Testis (tissue), 3 donors: ENCODE results near the gene SLC35G2. TPM values are rescaled to one million over a fixed set of nuclear protein-coding genes. Genes with fewer than 3 reads are reported as not detected.
"Not testable (repeated sequence)": the region's sequence is repeated elsewhere in the genome, so short reads cannot be mapped to it uniquely, and the experiment has no call there.

ENCODE experiments used
- DNase-seq: peaks from one replicate; pipeline ENCODE4 v3.0.0-alpha.2; 2019
- H3K27ac ChIP-seq, 2 donors: fragments of 200-600 bp; sonication (generic); one replicate each; pipeline ENCODE4 v1.5.1; 2019
- H3K27me3 ChIP-seq: fragments of 200-600 bp; sonication (generic); one replicate; pipeline ENCODE4 v1.5.1; 2019
- H3K36me3 ChIP-seq: fragments of 200-600 bp; sonication (generic); one replicate; pipeline ENCODE4 v1.5.1; 2017; ENCODE audit warnings: low read depth; ENCODE audit errors: missing control alignments
- H3K4me1 ChIP-seq: fragments of 200-600 bp; sonication (generic); one replicate; pipeline ENCODE4 v1.5.1; 2019
- H3K4me3 ChIP-seq, 2 donors: fragments of 200-600 bp; sonication (generic); one replicate each; pipeline ENCODE4 v1.5.1; 2017 to 2019
- H3K9me3 ChIP-seq: fragments of 200-600 bp; sonication (generic); one replicate; pipeline ENCODE4 v1.5.1; 2017
- POLR2A ChIP-seq: fragments of 450-650 bp; IDR thresholded peaks from one replicate; pipeline ENCODE4 v1.6.1; 2017; ENCODE audit warnings: antibody characterized with exemption, mild to moderate bottlenecking, moderate library complexity
- WGBS, 2 donors: methylation state at CpG; one replicate each; pipeline ENCODE4 v1.1.5; 2018; 5-methylcytosine and 5-hydroxymethylcytosine counted together
- intact Hi-C: fragments of 100-400 bp; cut with DNase I; formaldehyde crosslinking; loops from one replicate; pipeline ENCODE4 v1.15.1; 2023; ENCODE audit warnings: low total_unique reads
- polyA plus RNA-seq: library from polyadenylated mRNA; stranded (reverse); fragments of 350-450 nt; fragmentation: Illumina TruSeq; extraction: RNeasy Lipid Tissue Mini Kit (QIAGEN cat#74804); gene quantifications from one replicate; pipeline ENCODE4 v1.2.3, GENCODE V29; 2014; ENCODE audit warnings: low read depth, low replicate concordance; ENCODE audit not compliant: insufficient read depth
- total RNA-seq, 2 donors: library from RNA; depleted of rRNA; stranded (reverse); fragments of >200 nt; gene quantifications; one replicate each; pipeline ENCODE4 v1.2.3, GENCODE V29; 2016
- TF ChIP-seq, protein P1 (sequence below), 3 experiments: fragments of 450-650 bp in 2 of 3; fragments of 200-600 bp in 1 of 3; sonication (generic) in 1 of 3; IDR thresholded peaks; one replicate each; pipeline ENCODE4 v1.5.1; 2016 to 2019; ENCODE audit warnings: antibody characterized with exemption in 3 of 3, mild to moderate bottlenecking in 2 of 3, moderate library complexity in 1 of 3

Gene SLC35G2
- total and polyA plus RNA-seq, 3 donors from 2014 or later: 21.1 to 22.4 (median 22.1) TPM

- Histone ChIP-seq H3K4me1 (peaks cover 2% of the 10 kb centered on the region), H3K27ac (no peak overlapping the region), H3K4me3 (no peak overlapping the region), H3K9me3 (no peaks in the 10 kb centered on the region), H3K27me3 (no peaks in the 10 kb centered on the region), H3K36me3 (no peaks in the 10 kb centered on the region)
- 63 to 69% methylated on average over 5 of the region's 5 CpGs for WGBS, 2 donors
- DNase-seq: no peak
- TF ChIP-seq, protein P1, sequence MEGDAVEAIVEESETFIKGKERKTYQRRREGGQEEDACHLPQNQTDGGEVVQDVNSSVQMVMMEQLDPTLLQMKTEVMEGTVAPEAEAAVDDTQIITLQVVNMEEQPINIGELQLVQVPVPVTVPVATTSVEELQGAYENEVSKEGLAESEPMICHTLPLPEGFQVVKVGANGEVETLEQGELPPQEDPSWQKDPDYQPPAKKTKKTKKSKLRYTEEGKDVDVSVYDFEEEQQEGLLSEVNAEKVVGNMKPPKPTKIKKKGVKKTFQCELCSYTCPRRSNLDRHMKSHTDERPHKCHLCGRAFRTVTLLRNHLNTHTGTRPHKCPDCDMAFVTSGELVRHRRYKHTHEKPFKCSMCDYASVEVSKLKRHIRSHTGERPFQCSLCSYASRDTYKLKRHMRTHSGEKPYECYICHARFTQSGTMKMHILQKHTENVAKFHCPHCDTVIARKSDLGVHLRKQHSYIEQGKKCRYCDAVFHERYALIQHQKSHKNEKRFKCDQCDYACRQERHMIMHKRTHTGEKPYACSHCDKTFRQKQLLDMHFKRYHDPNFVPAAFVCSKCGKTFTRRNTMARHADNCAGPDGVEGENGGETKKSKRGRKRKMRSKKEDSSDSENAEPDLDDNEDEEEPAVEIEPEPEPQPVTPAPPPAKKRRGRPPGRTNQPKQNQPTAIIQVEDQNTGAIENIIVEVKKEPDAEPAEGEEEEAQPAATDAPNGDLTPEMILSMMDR (IDR thresholded peaks at IDR 0.05): no peak
- no peak for TF ChIP-seq POLR2A
- intact Hi-C loops: no loop called here
Observed at GRCh38 chr3:136893848-136894443, 75.0 kb downstream of the SLC35G2 start.

DNA sequence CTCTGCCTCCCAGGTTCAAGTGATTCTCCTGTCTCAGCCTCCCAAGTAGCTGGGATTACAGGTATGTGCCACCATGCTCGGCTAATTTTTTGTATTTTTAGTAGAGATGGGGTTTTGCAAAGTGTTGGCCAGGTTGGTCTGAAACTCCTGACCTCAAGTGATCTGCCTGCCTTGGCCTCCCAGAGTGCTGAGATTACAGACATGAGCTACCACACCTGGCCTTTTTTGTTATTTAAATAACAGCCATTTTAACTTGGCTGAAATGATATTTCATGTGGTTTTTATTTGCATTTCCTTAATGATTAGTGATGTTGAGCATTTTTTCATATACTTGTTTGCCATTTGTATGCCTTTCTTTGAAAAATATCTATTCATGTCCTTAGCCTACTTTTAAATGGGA lies 78.2 kb downstream of the SLC35G2 start:
- H3K27me3 ChIP-seq, H3K4me3 ChIP-seq, H3K27ac ChIP-seq, H3K36me3 ChIP-seq, H3K9me3 ChIP-seq, intact Hi-C loops, DNase-seq, H3K4me1 ChIP-seq: not testable (repeated sequence)
- WGBS, 2 donors: 83 to 100% methylated on average over 1 of the region's 1 CpG

DNA sequence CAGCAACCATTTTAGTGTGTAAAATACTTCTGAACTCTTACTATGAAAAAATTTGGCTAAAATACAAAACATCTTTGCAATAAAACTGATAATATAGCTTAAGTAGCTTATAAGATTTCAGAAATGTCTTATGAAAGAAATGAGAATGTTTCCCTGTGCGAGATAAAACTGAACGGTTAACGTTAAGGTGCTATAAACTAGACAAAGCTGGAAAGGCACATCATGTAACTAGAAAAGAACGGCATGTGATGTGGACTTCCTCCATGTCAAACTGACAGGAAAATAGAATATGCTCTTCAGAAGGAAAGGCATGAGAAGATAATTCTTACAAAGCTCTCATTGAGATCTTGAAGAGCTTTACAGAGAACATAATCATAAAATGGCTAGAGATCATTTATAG lies 79.6 kb downstream of the SLC35G2 start:
- 28 to 50% methylated on average over 4 of the region's 4 CpGs for WGBS, 2 donors
- TF ChIP-seq, protein P1 (IDR thresholded peaks at IDR 0.05): no peak
- no peak for TF ChIP-seq POLR2A
- H3K4me1 ChIP-seq: peaks cover 5% of the 10 kb centered on the region
- H3K9me3 ChIP-seq: no peaks in the 10 kb centered on the region
- no peak for DNase-seq
- H3K27me3 ChIP-seq: no peaks in the 10 kb centered on the region
- no peaks in the 10 kb centered on the region for H3K36me3 ChIP-seq
- intact Hi-C loops: no loop called here
- H3K4me3 ChIP-seq: no peak overlapping the region
- H3K27ac ChIP-seq: peak overlapping the region in 1 of 2 donors; percentile 47

- Histone ChIP-seq H3K27me3 (no peaks in the 10 kb centered on the region), H3K4me1 (peaks cover 5% of the 10 kb centered on the region), H3K36me3 (no peaks in the 10 kb centered on the region), H3K9me3 (no peaks in the 10 kb centered on the region), H3K27ac (peak overlapping the region in 1 of 2 donors; percentile 47), H3K4me3 (no peak overlapping the region)
- WGBS, 2 donors: 80 to 84% methylated on average over 2 of the region's 2 CpGs
- intact Hi-C loops: no loop called here
- DNase-seq: no peak
- no peak for TF ChIP-seq POLR2A
- TF ChIP-seq, protein P1 (IDR thresholded peaks at IDR 0.05): no peak
Observed at GRCh38 chr3:136898954-136899353, 80.0 kb downstream of the SLC35G2 start.

DNA sequence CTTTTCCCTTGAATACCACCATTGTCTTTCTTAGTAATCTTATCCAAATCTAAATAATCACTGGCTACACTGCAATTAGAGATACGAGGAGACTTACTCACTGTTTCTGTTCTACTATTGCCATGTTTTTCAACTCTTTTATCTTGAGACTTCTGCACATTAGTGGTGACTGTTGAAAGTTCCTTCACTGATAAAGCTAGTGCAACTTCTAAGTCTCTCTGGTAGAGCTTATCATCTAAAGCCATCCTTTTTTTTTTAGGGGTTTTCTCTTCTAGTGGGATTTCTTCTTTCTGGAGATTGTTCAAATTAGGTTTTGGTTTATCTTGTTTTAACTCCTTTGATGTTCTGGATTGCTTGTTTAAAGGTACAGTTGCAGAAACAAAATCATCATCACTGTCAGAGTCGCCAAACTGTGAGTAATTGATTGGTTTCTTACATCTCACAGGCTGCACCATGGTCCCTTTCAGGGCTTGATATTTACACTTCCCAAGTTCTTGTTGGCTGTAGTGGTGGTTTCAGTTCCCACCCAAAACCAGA lies 80.8 kb downstream of the SLC35G2 start:
- no peak for DNase-seq
- peaks cover 5% of the 10 kb centered on the region for H3K4me1 ChIP-seq
- H3K36me3 ChIP-seq: no peaks in the 10 kb centered on the region
- H3K27me3 ChIP-seq: no peaks in the 10 kb centered on the region
- TF ChIP-seq, protein P1 (IDR thresholded peaks at IDR 0.05): no peak
- TF ChIP-seq POLR2A: no peak
- no peaks in the 10 kb centered on the region for H3K9me3 ChIP-seq
- 82 to 89% methylated on average over 2 of the region's 2 CpGs for WGBS, 2 donors
- H3K4me3 ChIP-seq: no peak overlapping the region
- intact Hi-C loops: no loop called here
- H3K27ac ChIP-seq: no peak overlapping the region

DNA sequence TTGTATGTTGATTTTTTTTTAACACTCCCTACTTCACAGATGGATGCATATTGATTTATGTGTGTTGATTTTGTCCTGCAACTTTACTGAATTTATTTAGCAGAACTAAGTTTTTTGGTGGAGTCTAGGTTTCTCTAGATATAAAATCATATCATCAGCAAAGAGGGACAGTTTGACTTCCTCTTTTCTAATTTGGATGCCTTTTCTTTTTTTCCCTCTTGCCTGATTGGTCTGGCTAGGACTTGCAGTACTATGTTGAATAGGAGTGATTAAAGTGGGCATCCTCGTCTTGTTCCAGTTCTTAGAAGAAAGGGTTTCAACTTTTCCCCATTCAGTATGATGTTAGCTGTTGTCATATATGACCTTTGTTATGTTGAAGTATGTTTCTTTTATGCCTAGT lies 81.8 kb downstream of the SLC35G2 start:
- H3K36me3 ChIP-seq, DNase-seq, H3K27me3 ChIP-seq, intact Hi-C loops, H3K27ac ChIP-seq, H3K9me3 ChIP-seq, H3K4me1 ChIP-seq, H3K4me3 ChIP-seq: not testable (repeated sequence)
- 76 to 86% methylated on average over 1 of the region's 1 CpG for WGBS, 2 donors
